ENCODE data around the gene DEPDC1B.
A peak's percentile ranks its signal among the peaks of the same experiment; 100 is the strongest.

The DEPDC1B gene

GRCh38 chr5:60649288-60649917 lies 50.6 kb downstream of the DEPDC1B start:
- TF ChIP-seq EZH2phosphoT487 (IDR thresholded peaks at IDR 0.05; ENCODE audit: borderline replicate concordance) (no peak), CTCF (conservative IDR thresholded peaks at IDR 0.05; ENCODE audit: low read length) (peak; percentile 86)
- H3K4me1 ChIP-seq (ENCODE audit: insufficient read depth, low read length, poor library complexity, severe bottlenecking) = no peaks in the 10 kb centered on the region
- H3K79me2 ChIP-seq (ENCODE audit: insufficient read depth, low read length) = no peaks in the 10 kb centered on the region; the same call in 1 of the 2 replicates
- no peak overlapping the region for H3K4me3 ChIP-seq (ENCODE audit: low read length, poor library complexity, severe bottlenecking)
- H3K4me2 ChIP-seq (ENCODE audit: low read depth, low read length, poor library complexity, severe bottlenecking) = no peak overlapping the region
- H2AFZ ChIP-seq (ENCODE audit: low read length) = no peak overlapping the region
- no peaks in the 10 kb centered on the region for H3K9me2 ChIP-seq (replicated peaks; ENCODE audit: low read depth, low read length)
- peaks cover 12% of the 10 kb centered on the region; the same call in 1 of the 2 replicates for H3K36me3 ChIP-seq (ENCODE audit: insufficient read depth, low read length)
- H3F3A ChIP-seq (ENCODE audit: low read depth) = no peaks in the 10 kb centered on the region
- H4K20me1 ChIP-seq (ENCODE audit: insufficient read depth, low read length, poor library complexity, severe bottlenecking) = no peaks in the 10 kb centered on the region
- H3K27me3 ChIP-seq (ENCODE audit: insufficient read depth, low read length, poor library complexity, severe bottlenecking) = no peaks in the 10 kb centered on the region
- no peaks in the 10 kb centered on the region for H3K9me3 ChIP-seq (ENCODE audit: insufficient read depth, low read depth, low read length)
- no peak overlapping the region for H3K9ac ChIP-seq (ENCODE audit: low read depth, low read length, poor library complexity, severe bottlenecking)

- Histone ChIP-seq H3K36me3 (ENCODE audit: insufficient read depth, low read length) (peaks cover 24% of the 10 kb centered on the region; the same call in 1 of the 2 replicates), H3K9me2 (replicated peaks; ENCODE audit: low read depth, low read length) (no peaks in the 10 kb centered on the region), H3K4me2 (ENCODE audit: low read depth, low read length, poor library complexity, severe bottlenecking) (no peak overlapping the region), H3K4me1 (ENCODE audit: insufficient read depth, low read length, poor library complexity, severe bottlenecking) (no peaks in the 10 kb centered on the region), H3K9me3 (ENCODE audit: insufficient read depth, low read depth, low read length) (no peaks in the 10 kb centered on the region), H3K4me3 (ENCODE audit: low read length, poor library complexity, severe bottlenecking) (no peak overlapping the region), H3K27me3 (ENCODE audit: insufficient read depth, low read length, poor library complexity, severe bottlenecking) (no peaks in the 10 kb centered on the region), H3F3A (ENCODE audit: low read depth) (no peaks in the 10 kb centered on the region), H2AFZ (ENCODE audit: low read length) (no peak overlapping the region), H4K20me1 (ENCODE audit: insufficient read depth, low read length, poor library complexity, severe bottlenecking) (no peaks in the 10 kb centered on the region), H3K79me2 (ENCODE audit: insufficient read depth, low read length) (no peaks in the 10 kb centered on the region; the same call in 1 of the 2 replicates), H3K9ac (ENCODE audit: low read depth, low read length, poor library complexity, severe bottlenecking) (no peak overlapping the region)
- TF ChIP-seq CTCF (conservative IDR thresholded peaks at IDR 0.05; ENCODE audit: low read length) (no peak), EZH2phosphoT487 (IDR thresholded peaks at IDR 0.05; ENCODE audit: borderline replicate concordance) (no peak)
Observed at GRCh38 chr5:60648175-60648574, 51.8 kb downstream of the DEPDC1B start.

- Histone ChIP-seq H3K36me3 (ENCODE audit: insufficient read depth, low read length) (peaks cover 78% of the 10 kb centered on the region), H3K4me2 (ENCODE audit: low read depth, low read length, poor library complexity, severe bottlenecking) (no peak overlapping the region)
Observed at GRCh38 chr5:60640901-60641300, 59.1 kb downstream of the DEPDC1B start.

More at GRCh38 chr5:60640901-60641300, 59.1 kb downstream of the DEPDC1B start:
- H3F3A ChIP-seq (ENCODE audit: low read depth) = no peaks in the 10 kb centered on the region
- no peaks in the 10 kb centered on the region for H3K27me3 ChIP-seq (ENCODE audit: insufficient read depth, low read length, poor library complexity, severe bottlenecking)
- no peak overlapping the region for H2AFZ ChIP-seq (ENCODE audit: low read length)
- H3K9me2 ChIP-seq (replicated peaks; ENCODE audit: low read depth, low read length) = no peaks in the 10 kb centered on the region
- H3K9me3 ChIP-seq (ENCODE audit: insufficient read depth, low read depth, low read length) = no peaks in the 10 kb centered on the region
- no peaks in the 10 kb centered on the region for H3K79me2 ChIP-seq (ENCODE audit: insufficient read depth, low read length)
- no peak overlapping the region for H3K4me3 ChIP-seq (ENCODE audit: low read length, poor library complexity, severe bottlenecking)
- TF ChIP-seq CTCF (conservative IDR thresholded peaks at IDR 0.05; ENCODE audit: low read length) (no peak), EZH2phosphoT487 (IDR thresholded peaks at IDR 0.05; ENCODE audit: borderline replicate concordance) (no peak)
- H3K4me1 ChIP-seq (ENCODE audit: insufficient read depth, low read length, poor library complexity, severe bottlenecking) = no peaks in the 10 kb centered on the region
- H3K9ac ChIP-seq (ENCODE audit: low read depth, low read length, poor library complexity, severe bottlenecking) = no peak overlapping the region
- H4K20me1 ChIP-seq (ENCODE audit: insufficient read depth, low read length, poor library complexity, severe bottlenecking) = no peaks in the 10 kb centered on the region

Measured in Loucy (cell line).